ENCODE data around the gene SDC4. TPM values are rescaled to one million over a fixed set of nuclear protein-coding genes. Genes with fewer than 3 reads are reported as not detected.

The SDC4 gene
- total and polyA plus RNA-seq, 2 experiments from 2014 or later, result 28.5 to 39.9 TPM

DNA sequence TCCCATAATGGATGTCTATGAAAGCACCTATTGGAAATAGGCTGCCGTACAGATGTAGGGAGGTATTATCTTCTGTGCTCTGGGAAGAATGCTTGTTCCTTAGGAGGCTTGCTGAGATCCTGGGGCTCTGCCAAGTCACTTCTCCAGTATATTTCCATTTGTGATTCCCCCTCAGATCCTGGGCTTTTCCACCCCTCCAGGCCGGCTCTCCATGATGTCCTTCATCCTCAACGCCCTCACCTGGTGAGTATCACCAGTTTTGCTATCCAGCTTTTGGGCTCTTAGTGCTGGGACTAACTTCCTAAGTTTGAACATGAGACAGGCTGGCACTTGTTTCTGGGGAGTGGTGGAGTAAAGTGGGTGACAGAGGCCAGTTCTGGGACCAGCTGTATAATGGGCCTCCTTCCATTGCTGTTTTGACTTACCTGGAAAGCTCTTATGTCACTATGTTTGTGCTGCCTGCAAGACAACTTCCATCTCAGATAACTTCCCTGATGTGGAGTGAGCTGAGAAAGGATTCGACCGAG, 17.3 kb upstream of the SDC4 start:
- Histone ChIP-seq H3K79me2 (replicated peaks; ENCODE audit: insufficient read depth) (peaks cover 14% of the 10 kb centered on the region), H3K36me3 (ENCODE audit: insufficient read depth) (no peaks in the 10 kb centered on the region), H3K27me3 (ENCODE audit: insufficient read depth) (no peaks in the 10 kb centered on the region), H3F3A (replicated peaks; ENCODE audit: low read depth) (no peaks in the 10 kb centered on the region), H3K4me1 (ENCODE audit: insufficient read depth) (peaks cover 6% of the 10 kb centered on the region), H4K20me1 (replicated peaks; ENCODE audit: insufficient read depth) (0 out of 2 replicates have a peak, but pooled peaks cover 9% of the 10 kb centered on the region), H2AFZ (no peak overlapping the region), H3K9me2 (ENCODE audit: insufficient read depth) (no peaks in the 10 kb centered on the region), H3K4me2 (no peak overlapping the region), H3K4me3 (no peak overlapping the region), H3K27ac (ENCODE audit: low read depth) (no peak overlapping the region)
- H3K36me3 Mint-ChIP-seq (ENCODE audit: low read depth), result peaks cover 15% of the 10 kb centered on the region; the same call in 2 of the 3 replicates
- peaks cover 7% of the 10 kb centered on the region for H3K27me3 Mint-ChIP-seq (ENCODE audit: insufficient read depth, low read depth, poor library complexity)
- no peak overlapping the region for H3K27ac Mint-ChIP-seq
- peaks cover 8% of the 10 kb centered on the region for H3K4me1 Mint-ChIP-seq
- no peaks in the 10 kb centered on the region for H3K9me3 Mint-ChIP-seq
- DNase-seq (ENCODE audit: low spot score) (no peak), ATAC-seq (no peak)
- no peak for TF ChIP-seq ZNF114 (CRISPR knock-in tag; IDR thresholded peaks at IDR 0.05)
- TF ChIP-seq, protein P1, sequence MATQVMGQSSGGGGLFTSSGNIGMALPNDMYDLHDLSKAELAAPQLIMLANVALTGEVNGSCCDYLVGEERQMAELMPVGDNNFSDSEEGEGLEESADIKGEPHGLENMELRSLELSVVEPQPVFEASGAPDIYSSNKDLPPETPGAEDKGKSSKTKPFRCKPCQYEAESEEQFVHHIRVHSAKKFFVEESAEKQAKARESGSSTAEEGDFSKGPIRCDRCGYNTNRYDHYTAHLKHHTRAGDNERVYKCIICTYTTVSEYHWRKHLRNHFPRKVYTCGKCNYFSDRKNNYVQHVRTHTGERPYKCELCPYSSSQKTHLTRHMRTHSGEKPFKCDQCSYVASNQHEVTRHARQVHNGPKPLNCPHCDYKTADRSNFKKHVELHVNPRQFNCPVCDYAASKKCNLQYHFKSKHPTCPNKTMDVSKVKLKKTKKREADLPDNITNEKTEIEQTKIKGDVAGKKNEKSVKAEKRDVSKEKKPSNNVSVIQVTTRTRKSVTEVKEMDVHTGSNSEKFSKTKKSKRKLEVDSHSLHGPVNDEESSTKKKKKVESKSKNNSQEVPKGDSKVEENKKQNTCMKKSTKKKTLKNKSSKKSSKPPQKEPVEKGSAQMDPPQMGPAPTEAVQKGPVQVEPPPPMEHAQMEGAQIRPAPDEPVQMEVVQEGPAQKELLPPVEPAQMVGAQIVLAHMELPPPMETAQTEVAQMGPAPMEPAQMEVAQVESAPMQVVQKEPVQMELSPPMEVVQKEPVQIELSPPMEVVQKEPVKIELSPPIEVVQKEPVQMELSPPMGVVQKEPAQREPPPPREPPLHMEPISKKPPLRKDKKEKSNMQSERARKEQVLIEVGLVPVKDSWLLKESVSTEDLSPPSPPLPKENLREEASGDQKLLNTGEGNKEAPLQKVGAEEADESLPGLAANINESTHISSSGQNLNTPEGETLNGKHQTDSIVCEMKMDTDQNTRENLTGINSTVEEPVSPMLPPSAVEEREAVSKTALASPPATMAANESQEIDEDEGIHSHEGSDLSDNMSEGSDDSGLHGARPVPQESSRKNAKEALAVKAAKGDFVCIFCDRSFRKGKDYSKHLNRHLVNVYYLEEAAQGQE (IDR thresholded peaks at IDR 0.05; ENCODE audit: unreplicated experiment), result no peak
- no peak for TF ChIP-seq EZH2 (IDR thresholded peaks at IDR 0.05; ENCODE audit: low read depth, unreplicated experiment)
- TF ChIP-seq CREB1 (CRISPR knock-in tag; IDR thresholded peaks at IDR 0.05; ENCODE audit: low read depth), result no peak
- no peak for TF ChIP-seq EZH2phosphoT487 (IDR thresholded peaks at IDR 0.05; ENCODE audit: unreplicated experiment)
- no peak for TF ChIP-seq JUNB (IDR thresholded peaks at IDR 0.05; ENCODE audit: unreplicated experiment)
- TF ChIP-seq NANOG (IDR thresholded peaks at IDR 0.05; ENCODE audit: borderline replicate concordance), result no peak
- TF ChIP-seq STAT1 (IDR thresholded peaks at IDR 0.05; ENCODE audit: unreplicated experiment), result no peak
- TF ChIP-seq CTCF (conservative IDR thresholded peaks at IDR 0.05; ENCODE audit: low read depth in 2 of 2), result no peak
- no peak for TF ChIP-seq ZNF462 (CRISPR knock-in tag; IDR thresholded peaks at IDR 0.05)
- no peak for TF ChIP-seq ZNF331 (CRISPR knock-in tag; IDR thresholded peaks at IDR 0.05; ENCODE audit: low read depth)
- no peak for TF ChIP-seq POLR2AphosphoS5 (IDR thresholded peaks at IDR 0.05; ENCODE audit: low read depth)
- TF ChIP-seq, protein P2, sequence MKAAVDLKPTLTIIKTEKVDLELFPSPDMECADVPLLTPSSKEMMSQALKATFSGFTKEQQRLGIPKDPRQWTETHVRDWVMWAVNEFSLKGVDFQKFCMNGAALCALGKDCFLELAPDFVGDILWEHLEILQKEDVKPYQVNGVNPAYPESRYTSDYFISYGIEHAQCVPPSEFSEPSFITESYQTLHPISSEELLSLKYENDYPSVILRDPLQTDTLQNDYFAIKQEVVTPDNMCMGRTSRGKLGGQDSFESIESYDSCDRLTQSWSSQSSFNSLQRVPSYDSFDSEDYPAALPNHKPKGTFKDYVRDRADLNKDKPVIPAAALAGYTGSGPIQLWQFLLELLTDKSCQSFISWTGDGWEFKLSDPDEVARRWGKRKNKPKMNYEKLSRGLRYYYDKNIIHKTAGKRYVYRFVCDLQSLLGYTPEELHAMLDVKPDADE (IDR thresholded peaks at IDR 0.05), result no peak
- no peak overlapping the region for H3K4me3 Mint-ChIP-seq
